PFSK-1 (cell line): ENCODE results near the gene KSR1.

Experiments
- POLR2AphosphoS5 ChIP-seq: IDR thresholded peaks from 2 replicates; pipeline ENCODE4 v1.6.1; 2012; ENCODE audit warnings: low read depth, mild to moderate bottlenecking, control low read depth, low read length, moderate library complexity
- SIN3A ChIP-seq: IDR thresholded peaks from 2 replicates; pipeline ENCODE4 v1.6.1; 2012; ENCODE audit warnings: mild to moderate bottlenecking, low read length, moderate library complexity, borderline replicate concordance; ENCODE audit not compliant: insufficient read depth
- TAF1 ChIP-seq: IDR thresholded peaks from 2 replicates; pipeline ENCODE4 v1.6.1; 2012; ENCODE audit warnings: low read length, control low read depth, borderline replicate concordance; ENCODE audit not compliant: insufficient read depth

GRCh38 chr17:27485716-27486495 is 29.7 kb downstream of the KSR1 start:
- TF ChIP-seq POLR2AphosphoS5 (no peak), SIN3A (no peak), TAF1 (no peak)
